ENCODE results near the gene CALU.

GRCh38 chr7:128743112-128743772, 4.1 kb downstream of the CALU start:
- TF ChIP-seq EZH2phosphoT487 (IDR thresholded peaks at IDR 0.05; ENCODE audit: unreplicated experiment) = no peak
- no peak for TF ChIP-seq CTCF (conservative IDR thresholded peaks at IDR 0.05; ENCODE audit: low read depth in 2 of 2)
- no peak for TF ChIP-seq CREB1 (CRISPR knock-in tag; IDR thresholded peaks at IDR 0.05; ENCODE audit: low read depth)
- no peak for TF ChIP-seq REST (IDR thresholded peaks at IDR 0.05; ENCODE audit: unreplicated experiment)
- no peak for TF ChIP-seq POLR2AphosphoS5 (IDR thresholded peaks at IDR 0.05; ENCODE audit: low read depth)
- TF ChIP-seq JUNB (IDR thresholded peaks at IDR 0.05; ENCODE audit: unreplicated experiment) = no peak
- TF ChIP-seq ETS1 (IDR thresholded peaks at IDR 0.05) = no peak

Data from GM23338 (cell line).